HG03196 (cell line): ENCODE data around the gene JADE3.

Experiments
- ATAC-seq: cut with Tn5 transposase; IDR thresholded peaks from one replicate; pipeline ENCODE4 v1.9.1; 2021; ENCODE audit not compliant: unreplicated experiment

JADE3 gene

GRCh38 chrX:46912098-46912602 is at the start of gene JADE3:
TSS of gene JADE3 (plus strand) at chrX:46912421. CDS start at chrX:46984895, 72,474 bp downstream.
- no peak for ATAC-seq

- no peak for ATAC-seq
Measured at GRCh38 chrX:46863072-46863471, 49.1 kb upstream of the JADE3 start.

GRCh38 chrX:46864606-46865005 is 47.6 kb upstream of the JADE3 start:
- ATAC-seq: no peak

GRCh38 chrX:46865281-46865680 is 46.9 kb upstream of the JADE3 start:
- ATAC-seq: no peak

GRCh38 chrX:46866726-46867125 is 45.5 kb upstream of the JADE3 start:
- no peak for ATAC-seq

- no peak for ATAC-seq
Measured at GRCh38 chrX:46873746-46874145, 38.5 kb upstream of the JADE3 start.

GRCh38 chrX:46876901-46877300 is 35.3 kb upstream of the JADE3 start:
- no peak for ATAC-seq

GRCh38 chrX:46882266-46882665 is 30.0 kb upstream of the JADE3 start:
- ATAC-seq: no peak

- no peak for ATAC-seq
Measured at GRCh38 chrX:46884799-46885198, 27.4 kb upstream of the JADE3 start.

GRCh38 chrX:46898207-46898606 is 14.0 kb upstream of the JADE3 start:
- ATAC-seq: no peak

- ATAC-seq: peak; percentile 87
Measured at GRCh38 chrX:46903458-46904242, 8.6 kb upstream of the JADE3 start.

- ATAC-seq: no peak
Measured at GRCh38 chrX:46904626-46905025, 7.6 kb upstream of the JADE3 start.

- ATAC-seq: no peak
Measured at GRCh38 chrX:46910415-46910814, 1.8 kb upstream of the JADE3 start.

- ATAC-seq: no peak
Measured at GRCh38 chrX:46912603-46913491, 626 bp downstream of the JADE3 start.

GRCh38 chrX:46913667-46914066 is 1.4 kb downstream of the JADE3 start:
- no peak for ATAC-seq

- no peak for ATAC-seq
Measured at GRCh38 chrX:46916273-46916672, 4.1 kb downstream of the JADE3 start.

- no peak for ATAC-seq
Measured at GRCh38 chrX:46917622-46918021, 5.4 kb downstream of the JADE3 start.

- no peak for ATAC-seq
Measured at GRCh38 chrX:46918434-46918833, 6.2 kb downstream of the JADE3 start.

- no peak for ATAC-seq
Measured at GRCh38 chrX:46920235-46920634, 8.0 kb downstream of the JADE3 start.

GRCh38 chrX:46922611-46923010 is 10.4 kb downstream of the JADE3 start:
- no peak for ATAC-seq

GRCh38 chrX:46927718-46928117 is 15.5 kb downstream of the JADE3 start:
- ATAC-seq: no peak
